ENCODE results near the gene SNX11.

SNX11 gene

GRCh38 chr17:48111937-48112241 is 4.3 kb downstream of the SNX11 start:
- Mint-ChIP-seq H3K36me3 (peaks cover 2% of the 10 kb centered on the region), H3K9me3 (ENCODE audit: low read depth) (no peaks in the 10 kb centered on the region), H3K27ac (peak overlapping the region; percentile 98), H3K4me3 (peak overlapping the region; percentile 81), H3K27me3 (no peaks in the 10 kb centered on the region), H3K4me1 (ENCODE audit: low read depth) (peaks cover 52% of the 10 kb centered on the region)

GRCh38 chr17:48113201-48113676 is 5.7 kb downstream of the SNX11 start:
- Mint-ChIP-seq H3K9me3 (ENCODE audit: low read depth) (no peaks in the 10 kb centered on the region), H3K27ac (peak overlapping the region; percentile 98), H3K4me3 (peak overlapping the region; percentile 24), H3K4me1 (ENCODE audit: low read depth) (peaks cover 43% of the 10 kb centered on the region), H3K27me3 (no peaks in the 10 kb centered on the region), H3K36me3 (peaks cover 2% of the 10 kb centered on the region)

GRCh38 chr17:48121923-48122664 is 14.5 kb downstream of the SNX11 start:
- Mint-ChIP-seq H3K4me3 (no peak overlapping the region), H3K27ac (no peak overlapping the region), H3K4me1 (ENCODE audit: low read depth) (no peaks in the 10 kb centered on the region), H3K36me3 (peaks cover 2% of the 10 kb centered on the region), H3K9me3 (ENCODE audit: low read depth) (no peaks in the 10 kb centered on the region), H3K27me3 (no peaks in the 10 kb centered on the region)

GRCh38 chr17:48122665-48123045 is 15.1 kb downstream of the SNX11 start:
- Mint-ChIP-seq H3K27me3 (no peaks in the 10 kb centered on the region), H3K9me3 (ENCODE audit: low read depth) (no peaks in the 10 kb centered on the region), H3K4me3 (no peak overlapping the region), H3K4me1 (ENCODE audit: low read depth) (no peaks in the 10 kb centered on the region), H3K36me3 (peaks cover 2% of the 10 kb centered on the region), H3K27ac (no peak overlapping the region)

GRCh38 chr17:48123111-48123510 is 15.5 kb downstream of the SNX11 start:
- no peaks in the 10 kb centered on the region for H3K9me3 Mint-ChIP-seq (ENCODE audit: low read depth)
- H3K27me3 Mint-ChIP-seq: no peaks in the 10 kb centered on the region
- H3K4me1 Mint-ChIP-seq (ENCODE audit: low read depth): no peaks in the 10 kb centered on the region
- no peak overlapping the region for H3K27ac Mint-ChIP-seq
- H3K4me3 Mint-ChIP-seq: no peak overlapping the region
- H3K36me3 Mint-ChIP-seq: peaks cover 2% of the 10 kb centered on the region

GRCh38 chr17:48123776-48124388 is 16.3 kb downstream of the SNX11 start:
- Mint-ChIP-seq H3K9me3 (ENCODE audit: low read depth) (no peaks in the 10 kb centered on the region), H3K36me3 (peaks cover 2% of the 10 kb centered on the region), H3K4me1 (ENCODE audit: low read depth) (no peaks in the 10 kb centered on the region), H3K4me3 (no peak overlapping the region), H3K27ac (no peak overlapping the region), H3K27me3 (no peaks in the 10 kb centered on the region)

- Mint-ChIP-seq H3K36me3 (peaks cover 2% of the 10 kb centered on the region), H3K4me1 (ENCODE audit: low read depth) (no peaks in the 10 kb centered on the region), H3K27ac (no peak overlapping the region), H3K27me3 (no peaks in the 10 kb centered on the region), H3K4me3 (no peak overlapping the region), H3K9me3 (ENCODE audit: low read depth) (no peaks in the 10 kb centered on the region)
Measured at GRCh38 chr17:48125829-48126531, 18.4 kb downstream of the SNX11 start.

GRCh38 chr17:48126532-48126850 is 18.9 kb downstream of the SNX11 start:
- peaks cover 5% of the 10 kb centered on the region for H3K36me3 Mint-ChIP-seq

GRCh38 chr17:48127371-48128051 is 19.9 kb downstream of the SNX11 start:
- peaks cover 3% of the 10 kb centered on the region for H3K4me1 Mint-ChIP-seq (ENCODE audit: low read depth)
- H3K36me3 Mint-ChIP-seq: peaks cover 5% of the 10 kb centered on the region
- no peak overlapping the region for H3K4me3 Mint-ChIP-seq
- no peak overlapping the region for H3K27ac Mint-ChIP-seq
- H3K9me3 Mint-ChIP-seq (ENCODE audit: low read depth): no peaks in the 10 kb centered on the region
- no peaks in the 10 kb centered on the region for H3K27me3 Mint-ChIP-seq

More at GRCh38 chr17:48126532-48126850, 18.9 kb downstream of the SNX11 start:
- Mint-ChIP-seq H3K27ac (no peak overlapping the region), H3K9me3 (ENCODE audit: low read depth) (no peaks in the 10 kb centered on the region), H3K4me1 (ENCODE audit: low read depth) (peaks cover 3% of the 10 kb centered on the region), H3K4me3 (no peak overlapping the region), H3K27me3 (no peaks in the 10 kb centered on the region)

GRCh38 chr17:48128400-48128799 is 20.8 kb downstream of the SNX11 start:
- Mint-ChIP-seq H3K9me3 (ENCODE audit: low read depth) (no peaks in the 10 kb centered on the region), H3K36me3 (peaks cover 5% of the 10 kb centered on the region), H3K27ac (peak overlapping the region; percentile 64), H3K27me3 (no peaks in the 10 kb centered on the region), H3K4me1 (ENCODE audit: low read depth) (peaks cover 3% of the 10 kb centered on the region), H3K4me3 (no peak overlapping the region)

- H3K27ac Mint-ChIP-seq: no peak overlapping the region
- peaks cover 3% of the 10 kb centered on the region for H3K36me3 Mint-ChIP-seq
- no peak overlapping the region for H3K4me3 Mint-ChIP-seq
Measured at GRCh38 chr17:48129981-48130380, 22.4 kb downstream of the SNX11 start.

GRCh38 chr17:48131216-48131824 is 23.8 kb downstream of the SNX11 start:
- no peaks in the 10 kb centered on the region for H3K27me3 Mint-ChIP-seq
- H3K9me3 Mint-ChIP-seq (ENCODE audit: low read depth): no peaks in the 10 kb centered on the region
- no peak overlapping the region for H3K27ac Mint-ChIP-seq
- peaks cover 3% of the 10 kb centered on the region for H3K4me1 Mint-ChIP-seq (ENCODE audit: low read depth)
- H3K36me3 Mint-ChIP-seq: peaks cover 3% of the 10 kb centered on the region
- no peak overlapping the region for H3K4me3 Mint-ChIP-seq

More at GRCh38 chr17:48129981-48130380, 22.4 kb downstream of the SNX11 start:
- no peaks in the 10 kb centered on the region for H3K9me3 Mint-ChIP-seq (ENCODE audit: low read depth)
- peaks cover 3% of the 10 kb centered on the region for H3K4me1 Mint-ChIP-seq (ENCODE audit: low read depth)
- H3K27me3 Mint-ChIP-seq: no peaks in the 10 kb centered on the region

GRCh38 chr17:48132385-48132784 is 24.8 kb downstream of the SNX11 start:
- H3K9me3 Mint-ChIP-seq (ENCODE audit: low read depth): no peaks in the 10 kb centered on the region
- H3K4me3 Mint-ChIP-seq: no peak overlapping the region
- H3K27ac Mint-ChIP-seq: no peak overlapping the region
- H3K27me3 Mint-ChIP-seq: no peaks in the 10 kb centered on the region
- peaks cover 3% of the 10 kb centered on the region for H3K36me3 Mint-ChIP-seq
- peaks cover 3% of the 10 kb centered on the region for H3K4me1 Mint-ChIP-seq (ENCODE audit: low read depth)

- no peak overlapping the region for H3K4me3 Mint-ChIP-seq
Measured at GRCh38 chr17:48134912-48135480, 27.4 kb downstream of the SNX11 start.

More at GRCh38 chr17:48134912-48135480, 27.4 kb downstream of the SNX11 start:
- no peak overlapping the region for H3K27ac Mint-ChIP-seq
- no peaks in the 10 kb centered on the region for H3K9me3 Mint-ChIP-seq (ENCODE audit: low read depth)
- peaks cover 6% of the 10 kb centered on the region for H3K4me1 Mint-ChIP-seq (ENCODE audit: low read depth)
- H3K36me3 Mint-ChIP-seq: peaks cover 3% of the 10 kb centered on the region
- no peaks in the 10 kb centered on the region for H3K27me3 Mint-ChIP-seq

All from activated naive CD8-positive, alpha-beta T cell (primary cell).